ENCODE data around the gene TMEM86B.
"Not testable (repeated sequence)": the region's sequence is repeated elsewhere in the genome, so short reads cannot be mapped to it uniquely, and the experiment has no call there.

Gene TMEM86B

DNA sequence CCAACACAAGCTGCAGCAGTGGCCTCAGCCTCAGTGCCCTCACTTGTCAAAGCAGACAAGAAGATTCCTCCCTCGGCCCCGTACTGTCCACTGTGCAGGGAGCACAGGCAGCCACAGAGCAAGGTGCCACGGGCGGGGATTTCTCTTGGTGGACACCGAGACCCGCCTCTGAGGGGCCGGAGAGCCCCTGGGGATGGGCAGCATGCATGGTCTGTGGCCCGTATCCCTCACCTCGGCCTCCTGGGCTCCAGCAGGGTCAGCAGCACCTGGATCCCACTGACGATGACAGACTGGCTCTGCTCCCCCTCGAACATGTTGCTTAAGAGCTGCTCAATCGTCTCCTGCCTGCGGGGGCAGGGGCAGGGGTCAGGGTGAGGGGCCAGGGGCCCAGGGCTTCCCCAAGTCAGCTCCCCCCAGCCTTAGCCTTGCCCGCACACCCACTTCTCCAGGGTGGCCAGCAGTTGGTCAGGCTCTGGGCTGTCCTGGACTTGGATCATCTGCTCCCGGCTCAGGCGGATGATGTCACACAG, 13.4 kb upstream of the TMEM86B start:
- no peak for DNase-seq (ENCODE audit: low read depth)

DNA sequence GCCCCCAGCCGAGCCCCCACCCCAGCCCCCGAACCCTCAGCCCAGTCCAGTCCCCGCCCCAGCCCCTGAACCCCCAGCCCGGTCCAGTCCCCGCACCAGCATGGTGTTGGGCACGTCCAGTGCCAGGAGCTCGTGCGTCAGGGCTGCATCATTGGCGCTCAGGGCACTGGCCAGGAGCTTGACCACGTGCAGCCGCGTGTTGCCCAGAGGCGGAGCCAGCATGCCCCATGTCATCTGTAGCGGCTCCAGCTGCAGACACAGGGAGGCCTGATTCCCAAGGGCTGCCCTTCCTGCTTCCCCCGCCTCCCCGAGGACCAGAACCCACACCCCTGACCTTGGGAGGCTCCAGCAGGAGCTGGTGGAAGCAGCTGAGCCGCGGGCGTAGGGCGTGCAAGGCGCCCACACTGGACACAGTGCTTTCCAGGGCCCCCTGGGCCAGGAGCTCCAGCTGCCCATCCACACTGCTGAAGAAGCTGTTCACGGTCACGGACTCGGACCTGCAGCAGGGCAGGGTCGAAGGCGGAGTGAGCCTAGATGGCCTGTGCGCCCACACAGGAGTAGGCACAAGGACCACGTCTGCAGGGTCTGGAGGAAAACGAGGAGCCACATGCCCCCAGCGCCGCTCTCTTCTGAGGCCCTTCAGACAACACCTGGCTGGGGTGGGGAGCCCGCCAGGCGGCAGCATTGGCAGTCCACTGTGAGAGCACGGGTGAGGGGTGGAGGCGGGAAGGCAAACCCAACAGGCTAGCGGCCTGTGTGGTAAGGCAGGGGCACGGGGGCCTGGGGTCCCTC, 12.8 kb upstream of the TMEM86B start:
- DNase-seq (ENCODE audit: low read depth): no peak

DNA sequence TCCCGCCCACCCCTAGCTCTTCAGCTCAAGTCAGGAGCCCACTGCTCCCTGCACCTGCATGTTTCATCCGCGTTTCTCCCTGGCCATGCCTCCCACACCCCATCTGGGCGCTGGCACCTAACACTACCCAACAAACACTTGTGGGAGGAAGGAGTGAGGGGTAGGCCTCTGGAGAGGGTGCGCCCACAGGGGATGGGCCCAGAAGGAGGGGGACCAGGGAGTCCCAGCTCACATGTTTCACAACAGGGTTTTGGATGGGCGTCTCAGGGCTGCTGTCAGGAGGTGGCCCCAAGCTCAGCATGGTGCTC, 12.1 kb upstream of the TMEM86B start:
- DNase-seq (ENCODE audit: low read depth): no peak

GRCh38 chr19:55239004-55239403, 10.4 kb upstream of the TMEM86B start:
- DNase-seq (ENCODE audit: low read depth): no peak

DNA sequence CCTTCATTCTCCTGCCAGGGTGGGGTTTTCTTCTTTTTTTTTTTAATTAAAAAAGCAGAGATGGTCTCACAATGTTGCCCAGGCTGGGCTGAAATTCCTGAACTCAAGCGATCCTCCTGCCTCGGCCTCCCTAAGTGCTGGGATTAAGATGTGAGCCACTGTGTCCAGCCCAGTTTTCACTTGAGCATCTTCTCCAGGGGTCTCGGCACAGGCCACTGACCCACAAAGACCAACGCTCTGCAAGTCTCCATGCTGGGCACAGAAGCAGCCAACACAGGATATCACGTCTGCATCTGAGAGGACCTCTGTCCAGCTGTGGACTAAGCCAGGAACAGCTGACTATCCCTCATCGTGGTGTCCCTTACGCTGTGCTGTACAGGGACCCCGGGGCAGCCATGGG, 9.5 kb upstream of the TMEM86B start:
- DNase-seq (ENCODE audit: low read depth): no peak

GRCh38 chr19:55232986-55233385, 4.4 kb upstream of the TMEM86B start:
- no peak for DNase-seq (ENCODE audit: low read depth)

DNA sequence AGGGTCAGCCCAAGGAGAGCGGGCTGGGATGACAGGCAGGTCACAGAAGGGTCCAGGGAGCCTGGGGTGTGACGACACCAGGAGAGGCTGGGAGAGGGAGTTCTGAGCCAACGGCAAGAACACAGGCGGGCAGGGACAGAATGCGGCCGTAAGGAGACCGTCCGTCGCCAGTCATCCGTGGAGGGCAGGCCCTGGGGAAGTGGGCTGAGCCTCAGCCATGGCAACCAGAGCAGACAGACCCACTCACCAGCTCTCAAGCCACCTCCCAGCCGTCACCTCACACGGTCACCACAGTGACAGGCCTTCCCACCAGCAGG, 3.7 kb upstream of the TMEM86B start:
- DNase-seq (ENCODE audit: low read depth): no peak

DNA sequence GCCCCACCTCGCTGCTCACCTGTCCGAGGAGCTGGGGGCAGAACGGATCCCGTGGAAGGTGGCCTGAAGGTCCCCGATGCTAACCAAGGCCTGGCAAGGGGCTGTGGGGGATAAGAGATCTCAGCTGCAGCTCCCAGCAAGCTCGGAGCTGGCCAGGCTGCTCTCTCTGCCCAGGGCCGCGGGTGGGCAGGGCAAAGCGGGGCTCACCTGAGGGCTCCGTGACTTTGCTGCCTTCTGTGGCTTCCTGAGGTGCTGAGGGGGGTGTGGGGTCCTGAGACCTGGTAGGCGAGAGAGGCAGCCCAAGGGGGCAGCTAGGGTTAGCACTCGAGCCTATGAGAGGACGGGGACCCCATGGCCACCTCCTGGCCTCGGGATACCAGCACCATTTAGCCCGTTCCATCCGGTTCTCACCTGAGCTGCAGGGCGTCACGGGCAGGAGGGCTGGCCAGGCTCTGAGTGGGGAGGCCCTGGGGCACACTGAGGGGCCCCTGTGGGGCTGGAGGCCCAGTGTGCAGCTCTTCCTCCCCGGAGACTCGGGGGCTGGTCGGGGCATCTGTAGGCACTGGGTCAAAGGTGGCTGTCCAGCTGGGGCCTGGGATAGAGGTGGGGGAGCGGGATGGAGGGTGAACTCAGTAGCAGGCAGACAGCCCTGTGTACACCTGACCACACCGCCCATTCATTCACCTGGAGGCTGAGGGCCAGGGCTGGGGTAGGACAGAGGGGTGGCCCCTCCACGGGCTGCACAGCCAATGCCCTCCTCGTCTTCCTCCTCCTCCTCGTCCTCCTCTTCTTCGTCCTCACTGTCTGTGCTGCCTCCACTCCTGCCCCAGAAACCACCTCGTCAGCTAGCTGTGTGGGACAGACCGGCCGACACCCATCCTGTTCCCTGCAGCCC, 3.1 kb upstream of the TMEM86B start:
- DNase-seq (ENCODE audit: low read depth): no peak

DNA sequence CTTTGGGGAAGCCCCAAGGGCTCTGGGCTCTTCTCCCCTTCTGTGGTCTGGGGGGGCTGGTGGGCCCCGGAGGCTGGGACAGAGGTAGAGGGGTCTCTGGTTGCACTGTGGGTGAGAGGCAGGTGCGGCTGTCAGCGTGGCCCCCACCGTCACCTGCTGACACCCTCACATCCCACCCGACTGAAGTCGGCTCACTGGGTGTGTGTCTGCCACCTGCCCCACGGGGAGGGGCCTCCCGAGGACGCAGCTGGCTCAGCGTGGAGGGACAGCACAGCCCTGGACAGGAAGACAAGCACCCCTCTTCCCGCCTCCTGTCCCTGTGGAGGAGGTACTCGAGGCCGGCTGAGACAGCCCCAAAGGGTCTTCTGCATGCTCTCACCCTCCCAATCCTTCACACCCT, 2.2 kb upstream of the TMEM86B start:
- no peak for DNase-seq (ENCODE audit: low read depth)

GRCh38 chr19:55230329-55230728, 1.8 kb upstream of the TMEM86B start:
- no peak for DNase-seq (ENCODE audit: low read depth)

GRCh38 chr19:55229789-55230182, 1.2 kb upstream of the TMEM86B start:
- DNase-seq (ENCODE audit: low read depth): no peak

DNA sequence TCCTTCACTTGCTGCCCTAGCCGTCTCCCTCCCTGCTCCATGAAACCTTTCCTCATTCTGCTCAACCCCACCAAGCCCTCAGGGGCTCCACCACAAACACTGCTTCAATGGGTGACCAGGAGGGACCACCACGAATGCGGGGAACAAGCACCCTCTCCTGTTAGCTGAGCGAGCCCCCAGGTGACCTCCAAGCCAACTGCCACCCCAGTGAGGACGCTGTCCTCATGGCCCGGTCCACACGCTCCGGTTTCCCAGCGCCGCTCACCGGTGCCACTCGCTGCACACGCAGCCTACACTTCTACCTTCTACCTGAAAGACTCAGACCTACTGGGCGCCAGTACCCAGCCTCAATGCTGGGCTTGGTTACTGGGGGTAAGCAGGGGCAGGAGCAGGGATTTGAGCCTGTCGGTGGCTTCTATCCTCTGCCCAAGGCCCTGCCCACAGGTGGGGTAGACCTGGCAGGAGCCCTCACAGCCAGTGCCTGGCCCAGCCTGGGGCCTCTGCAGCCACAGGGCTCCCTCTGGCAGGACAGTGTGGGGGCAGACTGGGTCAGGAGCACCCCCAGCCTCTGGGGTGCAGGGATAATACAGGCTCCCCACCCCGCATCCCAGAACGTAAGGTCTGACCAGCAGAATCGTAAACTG, 704 bp upstream of the TMEM86B start:
- DNase-seq (ENCODE audit: low read depth): no peak

DNA sequence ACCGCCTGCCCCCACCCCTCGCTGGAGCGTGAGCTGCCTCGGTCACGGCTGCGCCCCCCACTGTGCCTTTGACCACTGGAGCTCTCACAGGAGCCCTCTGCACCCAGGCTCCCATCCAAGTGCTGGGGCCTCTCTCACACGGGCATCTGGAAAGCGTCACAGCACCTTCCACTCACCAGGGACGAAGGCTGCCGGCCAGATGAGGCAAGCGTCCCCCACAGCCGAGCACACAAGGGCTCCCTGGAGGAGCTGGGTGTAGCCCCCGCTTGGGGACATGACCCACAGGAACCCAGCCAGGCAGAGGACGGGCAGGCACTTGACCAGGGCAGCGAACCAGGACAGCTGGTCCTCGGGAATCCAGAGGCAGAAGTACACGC, 560 bp downstream of the TMEM86B start:
- no peak for DNase-seq (ENCODE audit: low read depth)

- no peak for DNase-seq (ENCODE audit: low read depth)
Measured at GRCh38 chr19:55227241-55228014, 1.1 kb downstream of the TMEM86B start.

DNA sequence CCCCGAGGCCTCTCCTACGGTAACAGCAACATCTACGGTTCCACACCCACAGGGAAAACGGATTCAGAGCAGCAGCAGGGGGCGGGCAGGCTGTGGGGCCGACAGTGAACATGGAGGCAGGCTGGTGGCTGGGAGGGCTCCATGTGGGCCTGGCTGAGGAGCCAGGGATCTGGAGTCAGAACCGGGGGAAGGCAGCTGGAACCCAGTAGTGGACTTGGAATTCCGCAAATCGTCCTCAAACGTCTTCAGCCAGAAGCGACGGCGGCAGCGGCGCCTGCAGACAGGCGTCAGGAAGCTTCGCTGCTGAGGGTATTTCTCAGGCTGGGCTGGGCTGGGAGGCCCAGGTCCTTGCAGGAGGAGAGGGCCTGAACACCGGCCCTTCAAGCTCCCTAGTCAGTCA, 1.8 kb downstream of the TMEM86B start:
- DNase-seq (ENCODE audit: low read depth): no peak

GRCh38 chr19:55226273-55226672, 2.3 kb downstream of the TMEM86B start:
- no peak for DNase-seq (ENCODE audit: low read depth)

GRCh38 chr19:55225415-55225958, 3.1 kb downstream of the TMEM86B start:
- no peak for DNase-seq (ENCODE audit: low read depth)

GRCh38 chr19:55224679-55225414, 3.7 kb downstream of the TMEM86B start:
- DNase-seq (ENCODE audit: low read depth): not testable (repeated sequence)

GRCh38 chr19:55224038-55224665, 4.4 kb downstream of the TMEM86B start:
- no peak for DNase-seq (ENCODE audit: low read depth)

- DNase-seq (ENCODE audit: low read depth): no peak
Measured at GRCh38 chr19:55223291-55224037, 5.1 kb downstream of the TMEM86B start.
